DMS 273 (cell line): ENCODE measurements around the gene PTPRG.

ENCODE experiments used
- DNase-seq: peaks from one replicate; lab custom pipeline; 2025; ENCODE audit not compliant: unreplicated experiment; lab: John Stamatoyannopoulos, UW

Gene PTPRG

GRCh38 chr3:61562042-61562720 lies 810 bp downstream of the PTPRG start:
- peak; percentile 53 for DNase-seq

DNA sequence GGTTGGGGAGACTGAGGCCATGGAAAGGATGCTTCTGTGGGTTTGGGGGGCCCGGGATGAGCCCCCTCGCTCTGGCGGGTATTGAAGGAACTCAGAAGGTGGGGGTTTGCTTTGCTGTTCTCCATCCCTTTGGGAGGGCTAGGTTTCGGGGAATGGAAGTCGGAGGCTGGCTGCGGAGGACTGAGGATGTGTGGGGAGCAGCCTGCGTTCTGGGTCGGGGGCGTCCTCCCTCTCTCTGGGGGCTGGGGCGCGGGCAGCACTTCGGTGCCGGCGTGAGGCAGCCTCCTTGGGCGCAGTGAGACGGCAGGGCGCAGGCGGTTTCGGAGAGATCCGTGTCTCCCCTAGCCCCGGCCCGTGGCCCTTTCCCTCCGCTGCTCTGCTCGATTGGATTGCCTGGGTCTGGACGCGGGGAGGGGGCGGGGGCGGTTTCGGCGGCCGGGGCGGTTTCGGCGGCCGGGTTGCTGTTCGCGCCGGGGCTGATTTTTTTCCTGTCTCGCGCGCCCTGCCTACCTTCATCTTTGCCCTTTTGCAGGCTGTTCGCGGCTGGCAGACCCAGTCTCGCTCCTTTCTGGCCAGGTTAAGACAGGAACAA lies 1.4 kb downstream of the PTPRG start:
- DNase-seq, result peak; percentile 59

- DNase-seq, result no peak
Measured at GRCh38 chr3:61563313-61564271, 2.2 kb downstream of the PTPRG start.

DNA sequence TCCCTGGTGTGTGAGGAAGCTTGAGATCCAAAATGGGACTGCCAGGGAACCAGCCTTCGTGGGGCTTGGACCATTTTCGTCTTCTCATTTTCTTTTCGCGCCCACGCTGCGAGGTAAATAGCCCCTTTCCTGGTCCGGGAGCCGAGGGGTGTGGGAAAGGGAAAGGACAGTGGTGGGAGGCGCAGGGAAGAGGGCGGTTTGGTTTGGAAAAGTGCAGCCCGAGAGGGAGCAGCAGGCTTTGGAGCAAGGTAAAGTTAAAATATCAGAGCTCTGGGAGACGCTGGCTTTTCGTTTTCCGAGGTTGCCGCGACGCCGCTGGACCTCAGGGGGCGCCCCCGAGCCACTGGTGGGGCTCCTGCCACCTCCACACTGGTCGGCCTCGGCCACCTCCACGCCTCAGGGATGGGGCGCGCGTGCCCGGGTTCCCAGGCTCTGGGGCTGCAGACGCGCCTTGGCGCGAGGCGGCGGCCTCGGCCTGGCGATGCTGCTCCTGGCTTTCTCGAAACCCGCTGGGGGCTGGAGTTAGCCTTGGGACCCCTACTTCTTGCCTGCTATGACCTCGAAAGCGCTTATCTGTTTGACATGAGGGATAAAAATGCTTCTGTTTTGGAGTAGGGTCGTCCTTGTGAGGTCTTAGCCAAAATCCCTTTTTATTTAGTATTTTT lies 3.2 kb downstream of the PTPRG start:
- peak; percentile 8 for DNase-seq

- no peak for DNase-seq
Measured at GRCh38 chr3:61565569-61565968, 4.2 kb downstream of the PTPRG start.

DNA sequence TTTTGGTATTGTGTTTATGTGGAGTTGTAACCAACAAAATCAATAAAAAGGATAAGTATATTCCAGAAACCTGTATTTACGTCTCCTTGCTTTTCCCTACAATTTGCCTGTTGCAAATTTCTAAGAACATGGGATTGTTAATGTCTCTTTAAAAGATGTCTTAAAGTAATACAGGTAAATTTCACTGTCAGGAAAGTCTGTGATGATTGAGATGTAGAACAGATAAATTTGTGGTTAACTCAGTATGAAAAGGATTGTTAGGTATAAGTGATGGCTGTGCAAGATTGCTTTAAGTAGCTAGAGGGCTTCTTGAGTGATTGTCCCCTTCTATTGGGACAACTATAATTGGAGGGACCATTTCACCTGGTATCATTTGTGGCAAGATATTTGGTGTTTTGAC lies 6.8 kb downstream of the PTPRG start:
- no peak for DNase-seq

DNA sequence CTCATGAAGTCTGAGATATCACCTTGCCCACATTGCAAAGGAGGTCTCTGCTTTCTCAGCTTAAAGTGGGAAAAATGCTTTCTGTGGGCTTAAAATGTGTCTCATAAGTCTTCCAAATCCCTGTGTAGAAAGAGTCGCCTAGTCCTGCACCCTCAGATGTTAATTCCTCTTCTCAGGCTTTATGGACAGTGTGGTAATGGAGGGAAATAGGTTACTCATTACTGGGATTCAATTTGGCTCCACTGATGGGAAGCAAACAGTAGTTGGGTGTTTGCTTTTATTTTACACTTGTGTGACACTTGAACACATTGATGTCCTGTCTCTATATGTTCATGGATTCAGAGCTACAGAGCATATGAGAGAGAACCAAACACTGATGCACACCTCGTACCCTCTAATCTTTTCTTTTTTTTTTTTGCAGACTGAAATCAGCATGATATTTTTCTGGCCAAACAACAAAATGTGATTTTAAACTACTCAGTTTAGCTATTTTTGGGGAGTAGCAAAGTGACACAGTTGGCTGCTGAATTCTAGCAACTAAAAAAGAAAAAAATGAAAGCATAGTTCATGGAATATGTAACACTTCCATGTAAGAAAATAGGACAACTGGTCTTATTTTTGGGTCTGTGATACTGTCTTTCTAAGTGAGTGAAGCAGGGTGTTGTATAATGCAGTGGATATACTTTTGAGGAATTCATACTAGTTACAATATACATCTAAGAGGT lies 8.6 kb downstream of the PTPRG start:
- no peak for DNase-seq

- DNase-seq, result no peak
Measured at GRCh38 chr3:61570813-61571212, 9.4 kb downstream of the PTPRG start.

DNA sequence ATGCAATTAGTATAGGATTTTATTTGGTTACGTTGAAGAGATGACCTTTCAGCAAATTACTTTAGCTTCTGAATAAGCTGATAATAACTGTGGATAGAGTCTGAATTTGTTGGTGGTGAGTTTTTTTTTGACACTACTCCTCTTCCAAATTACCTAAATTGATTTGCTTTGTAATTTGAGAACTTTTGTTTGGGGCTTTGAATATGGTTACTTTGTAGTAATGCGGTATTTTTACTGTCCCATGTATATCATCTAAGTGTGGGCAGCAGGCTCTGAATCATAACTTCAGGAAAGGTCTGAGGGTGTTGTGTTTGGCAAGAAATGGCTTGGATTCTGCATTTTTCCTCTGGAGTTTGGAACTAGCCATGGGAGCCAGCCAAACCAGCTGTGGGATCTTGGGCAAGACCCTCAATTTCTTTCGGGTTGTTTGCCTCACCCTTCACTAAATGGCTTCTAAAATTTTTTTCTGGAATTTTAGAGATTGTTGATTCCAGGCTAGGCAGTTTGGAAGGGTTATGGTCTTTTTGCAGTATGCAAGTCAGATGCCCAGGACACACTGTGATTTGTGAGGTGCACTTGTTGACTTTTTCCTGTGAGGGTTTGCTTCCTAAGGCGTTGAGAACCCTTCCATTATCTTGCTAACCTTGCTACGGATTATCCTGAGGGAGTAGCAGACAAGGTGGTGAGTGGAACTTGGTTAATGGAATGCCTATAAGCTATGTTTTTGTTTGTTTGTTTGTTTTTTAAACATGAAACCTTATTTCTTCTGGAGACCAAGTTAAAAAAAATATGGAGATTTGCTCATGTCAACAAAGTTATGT lies 10.4 kb downstream of the PTPRG start:
- DNase-seq, result no peak

DNA sequence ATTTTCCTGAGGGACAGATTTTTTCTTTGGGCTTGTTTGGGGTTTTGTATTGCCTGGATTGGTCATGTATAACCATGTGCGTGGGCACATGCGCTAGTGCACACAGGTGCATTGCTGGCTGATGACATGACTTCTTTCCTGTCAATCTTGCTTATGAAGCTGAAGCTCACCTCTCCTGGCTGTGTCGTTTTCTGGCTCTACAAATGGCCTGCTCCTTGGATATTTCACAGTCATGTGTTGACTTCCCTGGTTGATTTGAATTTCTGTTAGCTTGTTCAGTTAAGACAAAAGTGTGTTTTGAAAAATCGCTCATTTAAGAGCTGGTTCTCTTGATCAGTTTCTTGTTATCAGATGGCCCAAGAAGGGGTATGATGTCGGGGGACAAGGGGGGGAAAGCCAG lies 11.5 kb downstream of the PTPRG start:
- DNase-seq, result no peak

DNA sequence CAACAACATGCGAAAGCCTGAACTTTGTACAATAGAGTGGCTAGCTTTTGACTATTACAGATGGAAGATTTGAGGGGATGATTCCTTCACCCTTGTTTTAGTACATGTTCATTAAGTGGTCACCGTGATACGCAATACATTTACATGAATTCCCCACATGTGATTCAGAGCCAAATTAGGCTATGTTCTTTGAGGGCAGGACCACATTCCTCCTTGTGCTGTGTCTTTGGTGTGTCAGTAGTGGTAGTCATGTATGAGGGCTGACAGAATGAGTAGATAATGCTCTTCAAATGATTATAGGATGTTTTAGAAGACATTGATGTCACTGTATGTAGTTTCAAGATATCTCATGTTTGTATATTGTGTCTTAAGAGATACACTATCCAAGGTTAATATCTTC lies 12.1 kb downstream of the PTPRG start:
- DNase-seq, result no peak

DNA sequence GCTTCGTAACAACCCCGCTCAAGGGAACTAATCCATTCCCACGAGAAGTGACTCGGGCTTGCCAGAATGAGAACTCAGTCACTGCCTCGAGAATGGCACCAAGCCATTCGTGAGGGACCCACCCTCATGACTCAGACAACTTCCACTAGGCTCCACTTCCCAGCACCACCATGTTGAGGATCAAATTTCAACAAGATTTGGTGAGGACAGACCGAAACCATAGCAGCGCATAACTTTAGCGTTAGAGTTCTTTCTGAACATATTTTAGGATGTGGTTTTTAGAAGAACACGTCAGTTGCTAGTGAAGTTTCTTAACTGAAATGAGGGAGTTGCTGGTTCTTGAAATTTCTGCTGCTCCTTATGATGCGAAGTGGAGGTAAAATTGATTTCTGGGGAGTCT lies 13.5 kb downstream of the PTPRG start:
- no peak for DNase-seq

DNA sequence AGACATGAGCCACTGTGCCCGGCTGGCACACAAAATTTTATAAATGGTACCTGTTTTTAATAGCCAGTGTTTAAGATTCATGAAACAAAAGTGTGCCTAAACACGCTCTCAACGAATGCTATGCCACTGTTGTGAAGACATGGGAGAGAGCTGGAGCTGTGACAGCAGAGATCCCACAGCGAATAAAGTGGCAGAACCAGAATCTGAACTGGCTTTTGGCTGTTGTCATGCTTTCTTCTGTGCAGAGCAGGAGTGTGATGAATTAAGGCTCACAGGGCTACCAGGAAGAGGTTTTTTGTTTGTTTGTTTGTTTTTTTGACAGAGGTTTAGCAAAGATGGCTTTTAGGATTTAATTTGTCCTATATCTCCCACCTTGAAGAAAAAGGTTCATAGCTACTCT lies 14.5 kb downstream of the PTPRG start:
- no peak for DNase-seq

- DNase-seq, result no peak
Measured at GRCh38 chr3:61577760-61578159, 16.4 kb downstream of the PTPRG start.

DNA sequence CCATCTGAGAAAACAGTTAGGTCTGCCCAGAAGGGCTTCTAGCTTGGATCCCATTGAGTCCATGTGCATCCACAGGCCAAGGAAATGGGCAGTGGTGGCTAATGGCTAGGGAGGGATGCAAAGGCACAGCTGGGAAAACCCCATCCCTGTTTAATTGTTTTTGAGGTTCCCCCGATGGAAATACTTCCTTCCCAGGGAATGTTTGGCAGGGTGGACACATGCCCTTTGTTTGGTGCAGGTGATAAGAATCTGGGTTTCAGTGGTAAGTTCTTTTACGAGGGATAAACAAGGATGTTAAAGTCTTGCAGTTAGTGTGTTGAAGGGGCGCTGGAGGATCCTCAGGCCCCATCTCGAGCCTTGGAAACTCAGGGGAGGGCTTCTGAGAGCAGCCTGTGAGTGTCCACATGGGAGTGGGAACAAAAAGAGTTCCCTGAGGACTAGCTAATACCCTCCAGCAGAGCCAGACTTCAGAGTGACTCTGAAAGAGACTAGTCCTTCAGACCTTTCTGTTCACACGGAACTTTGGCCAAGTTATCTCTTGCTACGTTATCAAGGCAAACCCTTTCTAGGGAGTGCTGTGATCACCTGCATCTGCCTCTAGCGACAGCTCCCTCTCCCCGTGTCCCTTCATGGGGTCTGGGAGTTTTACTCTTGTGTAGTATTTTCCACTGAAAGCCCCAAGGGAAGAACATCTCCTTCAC lies 17.4 kb downstream of the PTPRG start:
- no peak for DNase-seq

GRCh38 chr3:61579685-61580084 lies 18.3 kb downstream of the PTPRG start:
- no peak for DNase-seq

DNA sequence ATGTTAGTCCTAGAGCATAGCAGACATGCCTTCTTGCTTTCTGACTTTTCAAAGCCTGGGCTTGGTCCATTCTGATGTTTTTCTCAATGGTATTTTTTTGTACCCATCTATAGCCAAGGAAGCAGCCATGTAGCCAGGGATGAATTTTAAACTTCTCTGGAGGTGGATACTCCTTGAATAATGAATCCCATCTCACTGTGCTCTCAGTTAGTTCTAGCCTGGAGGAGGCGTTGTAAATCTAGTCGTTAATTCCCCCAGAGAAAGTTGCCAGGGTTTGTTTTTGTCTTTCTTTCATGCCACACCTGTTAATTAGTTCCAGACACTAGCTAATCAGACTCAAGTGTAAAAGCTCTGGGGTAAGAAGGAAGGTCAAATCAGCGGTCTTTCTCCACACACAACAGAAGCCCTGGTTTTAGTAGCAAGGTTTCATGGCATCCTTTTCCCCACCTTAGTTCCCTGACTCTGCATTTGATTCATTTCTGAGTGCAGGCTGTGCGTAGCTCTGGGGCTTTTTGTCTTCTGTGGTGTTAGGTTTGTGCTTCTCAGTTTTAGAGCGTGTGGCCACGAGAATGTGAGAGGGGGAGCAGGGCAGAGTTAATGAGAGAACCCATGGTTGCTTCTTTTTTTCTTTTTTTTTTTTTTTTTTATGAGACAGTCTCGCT lies 19.7 kb downstream of the PTPRG start:
- DNase-seq, result no peak

GRCh38 chr3:61582287-61582686 lies 20.9 kb downstream of the PTPRG start:
- DNase-seq, result no peak

DNA sequence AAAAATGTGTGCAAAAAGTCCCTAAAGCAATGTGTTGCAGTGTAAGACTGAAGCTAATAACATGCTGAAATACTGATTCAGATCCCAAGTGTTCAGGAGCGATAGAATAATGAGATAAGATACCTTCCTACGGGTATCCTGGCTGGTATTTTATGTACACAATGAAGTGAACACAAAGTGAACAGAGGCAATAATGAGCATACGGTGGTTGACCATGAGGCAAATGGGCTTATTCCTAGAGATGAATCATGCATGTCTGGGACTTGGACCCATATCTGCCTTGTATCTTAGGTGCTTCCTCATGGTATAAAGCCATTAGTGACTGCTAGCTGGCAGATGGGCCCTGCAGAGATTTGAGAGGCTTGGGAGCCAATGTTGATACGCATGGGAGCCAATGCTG lies 21.5 kb downstream of the PTPRG start:
- no peak for DNase-seq
